GM19193 (cell line): Measurements from ENCODE around the gene PDE3B.

Experiments used
- POLR2A ChIP-seq: IDR thresholded peaks from 4 replicates; pipeline ENCODE4 v1.6.1; 2011; ENCODE audit not compliant: insufficient read depth, insufficient read length; ENCODE audit errors: extremely low read depth

The PDE3B gene

GRCh38 chr11:14764579-14765527 lies 121.2 kb downstream of the PDE3B start:
- TF ChIP-seq POLR2A = no peak

DNA sequence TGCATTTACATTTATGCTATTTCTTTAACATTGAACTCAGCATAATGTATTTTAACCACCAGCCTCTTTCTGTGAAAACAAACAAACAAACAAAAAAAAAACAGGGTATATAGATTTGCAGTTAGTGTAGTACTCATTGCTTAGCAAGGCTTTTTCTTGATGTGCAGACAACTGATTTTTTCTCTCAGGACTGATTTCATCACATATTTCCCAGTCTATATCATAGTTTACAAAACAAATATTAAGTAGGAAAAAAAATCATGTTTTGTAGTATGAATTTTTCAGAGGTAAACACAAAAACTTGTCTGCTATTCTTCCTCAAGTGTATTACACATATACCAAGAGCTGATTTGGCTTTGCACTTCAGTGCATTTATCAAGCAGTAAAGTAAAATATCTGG lies 123.0 kb downstream of the PDE3B start:
- TF ChIP-seq POLR2A = no peak

- no peak for TF ChIP-seq POLR2A
Measured at GRCh38 chr11:14768526-14769188, 125.1 kb downstream of the PDE3B start.

GRCh38 chr11:14773755-14774154 lies 130.2 kb downstream of the PDE3B start:
- TF ChIP-seq POLR2A = no peak

- TF ChIP-seq POLR2A = no peak
Measured at GRCh38 chr11:14774721-14775120, 131.1 kb downstream of the PDE3B start.

DNA sequence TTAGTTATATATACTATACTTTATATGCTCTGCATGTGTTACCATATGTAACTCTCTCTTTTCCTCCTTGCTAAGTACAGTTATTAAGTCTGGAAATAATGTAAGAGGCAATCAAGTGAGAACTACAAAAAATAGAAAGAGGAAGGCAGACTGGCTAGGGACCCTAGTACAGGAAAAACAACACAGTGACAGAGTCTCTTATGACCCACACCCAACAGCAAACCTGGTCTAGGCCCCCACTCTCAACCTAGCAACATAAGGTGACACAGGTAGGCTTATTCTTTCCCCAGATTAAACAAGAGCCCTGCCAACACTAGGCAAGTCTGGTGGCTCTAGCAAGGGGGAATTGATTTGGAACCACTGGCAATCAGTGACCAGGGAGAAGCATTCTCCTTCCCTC lies 132.3 kb downstream of the PDE3B start:
- no peak for TF ChIP-seq POLR2A

- no peak for TF ChIP-seq POLR2A
Measured at GRCh38 chr11:14783788-14784187, 140.2 kb downstream of the PDE3B start.

DNA sequence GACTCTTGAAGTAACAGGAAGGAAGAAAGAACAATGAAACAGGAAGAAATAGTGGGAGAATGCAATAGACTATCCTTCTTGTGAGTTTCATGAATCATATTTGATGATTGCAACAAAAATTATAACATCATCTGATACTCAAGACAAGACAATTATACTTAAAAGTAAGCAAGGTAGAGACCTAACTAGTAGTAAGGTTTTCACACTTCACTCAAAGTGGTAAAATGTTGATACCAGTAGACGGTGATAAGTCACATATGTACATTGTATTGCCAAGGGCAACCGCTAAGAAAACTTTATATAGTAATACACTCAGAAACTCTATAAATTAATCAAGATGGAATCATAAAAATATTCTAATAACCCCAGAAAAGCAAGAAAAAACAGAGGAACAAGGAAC lies 140.6 kb downstream of the PDE3B start:
- no peak for TF ChIP-seq POLR2A

GRCh38 chr11:14789879-14790484 lies 146.4 kb downstream of the PDE3B start:
- TF ChIP-seq POLR2A = no peak

DNA sequence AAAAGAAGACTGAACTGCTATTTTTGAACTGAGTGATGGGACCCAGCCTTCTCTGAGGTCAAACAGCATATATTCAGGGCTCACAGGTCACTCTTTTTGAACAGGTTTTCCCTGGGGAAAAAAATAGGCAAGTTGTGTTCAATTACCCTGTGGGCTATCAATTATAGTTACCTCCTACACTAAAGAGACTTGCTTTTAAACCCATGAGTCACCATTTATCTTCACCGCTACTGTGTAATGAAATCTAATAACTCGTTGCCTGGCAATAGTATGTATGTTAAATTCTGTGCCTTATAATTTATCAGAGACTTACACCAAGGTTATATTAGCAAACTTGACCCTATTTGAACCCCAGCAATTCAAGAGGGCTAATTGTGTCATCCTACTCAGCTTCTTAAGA lies 149.9 kb downstream of the PDE3B start:
- TF ChIP-seq POLR2A = no peak

DNA sequence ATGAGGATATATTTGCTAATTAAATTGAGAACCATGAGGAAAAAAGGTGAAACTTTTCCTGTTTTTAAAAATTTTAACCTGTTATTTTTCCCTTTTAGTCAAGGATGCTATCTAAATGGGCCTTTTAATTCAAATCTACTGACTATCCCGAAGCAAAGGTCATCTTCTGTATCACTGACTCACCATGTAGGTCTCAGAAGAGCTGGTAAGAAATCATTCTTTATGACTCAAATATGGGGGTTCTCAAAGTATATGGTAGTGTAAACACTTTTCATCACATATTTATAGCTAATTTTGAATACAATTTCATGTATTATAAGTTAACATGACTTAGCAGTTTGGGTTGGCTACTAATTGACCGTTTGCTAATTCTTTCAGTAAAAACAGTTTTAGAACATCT lies 160.2 kb downstream of the PDE3B start:
- no peak for TF ChIP-seq POLR2A

- TF ChIP-seq POLR2A = no peak
Measured at GRCh38 chr11:14809466-14809865, 165.9 kb downstream of the PDE3B start.

- TF ChIP-seq POLR2A = no peak
Measured at GRCh38 chr11:14812757-14813156, 169.2 kb downstream of the PDE3B start.

DNA sequence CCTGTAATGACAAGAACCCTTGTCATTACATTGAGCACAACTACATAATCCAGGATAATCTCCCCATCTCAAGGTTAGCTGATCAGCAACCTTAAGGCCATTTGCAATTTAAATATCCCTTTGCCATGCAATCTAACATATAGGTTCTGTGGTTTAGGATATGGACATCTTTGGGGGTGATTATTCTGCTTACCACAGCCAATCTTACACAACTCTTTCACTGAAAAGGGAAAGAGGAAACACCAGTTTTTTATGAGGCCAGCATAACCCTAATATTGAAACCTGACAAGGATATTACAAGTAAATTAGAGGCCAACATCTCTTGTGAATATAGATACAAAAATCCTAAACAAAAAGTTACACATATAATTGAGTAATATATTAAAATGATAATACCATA lies 169.9 kb downstream of the PDE3B start:
- TF ChIP-seq POLR2A = no peak

DNA sequence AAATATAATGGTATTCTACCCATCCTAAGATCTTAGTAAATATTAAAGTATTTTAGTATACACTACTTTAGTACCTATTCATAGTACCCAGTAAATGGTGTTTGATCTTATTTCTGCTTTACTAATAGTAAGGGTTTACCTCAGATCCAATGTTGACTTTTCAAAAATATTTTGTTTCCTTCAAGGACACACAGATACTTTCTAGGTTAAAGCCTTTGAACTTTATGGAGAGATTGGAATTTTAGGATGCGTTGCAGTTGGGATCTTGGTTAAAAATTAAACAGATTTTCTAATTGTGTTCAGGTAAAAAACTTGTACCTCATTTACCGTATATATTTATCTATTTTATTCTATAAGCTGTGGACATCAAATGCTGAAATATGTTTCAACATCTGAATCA lies 175.2 kb downstream of the PDE3B start:
- TF ChIP-seq POLR2A = no peak
